Tongue (tissue), 2 donors: ENCODE measurements around the gene C19orf25. TPM values are rescaled to one million over a fixed set of nuclear protein-coding genes. Genes with fewer than 3 reads are reported as not detected.
A peak's percentile ranks its signal among the peaks of the same experiment; 100 is the strongest.
"Not testable (repeated sequence)": the region's sequence is repeated elsewhere in the genome, so short reads cannot be mapped to it uniquely, and the experiment has no call there.

Experiments used
- DNase-seq: peaks from one replicate; pipeline ENCODE4 v3.0.0-alpha.2; 2015
- total RNA-seq: library from RNA; depleted of rRNA; stranded (reverse); fragments of >200 nt; gene quantifications from one replicate; pipeline ENCODE4 v1.2.3, GENCODE V29; 2014

Gene C19orf25
- total RNA-seq, 1 donor from 2014 or later, result 14.6 TPM

GRCh38 chr19:1449467-1450442 is 29.3 kb downstream of the C19orf25 start, which contains the start of gene APC2:
Gene APC2, plus strand, starts transcription at chr19:1450121. Its CDS starts 2,881 bp downstream, at chr19:1453002.
- peak; percentile 55 for DNase-seq

GRCh38 chr19:1447944-1448343 is 31.1 kb downstream of the C19orf25 start:
- DNase-seq, result no peak

- DNase-seq, result no peak
Measured at GRCh38 chr19:1447504-1447903, 31.5 kb downstream of the C19orf25 start.

- no peak for DNase-seq
Measured at GRCh38 chr19:1446713-1447481, 32.1 kb downstream of the C19orf25 start.

GRCh38 chr19:1445932-1446712 is 32.9 kb downstream of the C19orf25 start:
- peak; percentile 58 for DNase-seq

- peak; percentile 73 for DNase-seq
Measured at GRCh38 chr19:1445185-1445931, 33.7 kb downstream of the C19orf25 start.

- DNase-seq, result no peak
Measured at GRCh38 chr19:1441677-1442438, 37.2 kb downstream of the C19orf25 start.

GRCh38 chr19:1441022-1441426 is 38.0 kb downstream of the C19orf25 start:
- no peak for DNase-seq

- DNase-seq, result no peak
Measured at GRCh38 chr19:1440418-1440801, 38.6 kb downstream of the C19orf25 start.

- not testable (repeated sequence) for DNase-seq
Measured at GRCh38 chr19:1439525-1440417, 39.2 kb downstream of the C19orf25 start.

GRCh38 chr19:1438933-1439354 is 40.1 kb downstream of the C19orf25 start:
- no peak for DNase-seq

- peak; percentile 98 for DNase-seq
Measured at GRCh38 chr19:1438035-1438932, 40.7 kb downstream of the C19orf25 start, which contains the start of gene RPS15. Gene RPS15, plus strand, starts transcription at chr19:1438396. Its CDS starts 30 bp downstream, at chr19:1438426.

GRCh38 chr19:1437609-1438008 is 41.4 kb downstream of the C19orf25 start:
- DNase-seq, result no peak

- no peak for DNase-seq
Measured at GRCh38 chr19:1435378-1435989, 43.5 kb downstream of the C19orf25 start.

GRCh38 chr19:1434577-1435060 is 44.4 kb downstream of the C19orf25 start:
- no peak for DNase-seq

- DNase-seq, result no peak
Measured at GRCh38 chr19:1434040-1434366, 45.0 kb downstream of the C19orf25 start.

- DNase-seq, result no peak
Measured at GRCh38 chr19:1433119-1434039, 45.6 kb downstream of the C19orf25 start.
